SJSA1 (cell line): ENCODE results near the gene OR8S1. TPM values are rescaled to one million over a fixed set of nuclear protein-coding genes. Genes with fewer than 3 reads are reported as not detected.
"Not testable (repeated sequence)": the region's sequence is repeated elsewhere in the genome, so short reads cannot be mapped to it uniquely, and the experiment has no call there.

Experiments
- DNase-seq, 2 experiments: peaks; one replicate each; pipeline ENCODE4 v3.0.0-alpha.2; 2015 to 2020; ENCODE audit warnings: low spot score in 2 of 2, low read depth in 1 of 2
- H3K27ac ChIP-seq: fragments of 250-450 bp; sonication (Bioruptor Pico); 2 replicates; pipeline ENCODE4 v1.5.1; 2020; ENCODE audit warnings: mild to moderate bottlenecking, moderate library complexity
- H3K27me3 ChIP-seq: fragments of 250-450 bp; sonication (Bioruptor Pico); replicated peaks from 2 replicates; pipeline ENCODE4 v1.5.1; 2020; ENCODE audit warnings: mild to moderate bottlenecking, moderate library complexity
- H3K36me3 ChIP-seq: fragments of 250-450 bp; sonication (Bioruptor Pico); 2 replicates; pipeline ENCODE4 v1.5.1; 2020; ENCODE audit warnings: mild to moderate bottlenecking
- H3K4me1 ChIP-seq: fragments of 250-450 bp; sonication (Bioruptor Pico); replicated peaks from 2 replicates; pipeline ENCODE4 v1.6.1; 2021; ENCODE audit warnings: mild to moderate bottlenecking
- H3K4me3 ChIP-seq: fragments of 250-450 bp; sonication (Bioruptor Pico); 2 replicates; pipeline ENCODE4 v1.5.1; 2020; ENCODE audit warnings: mild to moderate bottlenecking
- H3K9me3 ChIP-seq: fragments of 250-450 bp; sonication (Bioruptor Pico); replicated peaks from 2 replicates; pipeline ENCODE4 v1.5.1; 2020; ENCODE audit warnings: mild to moderate bottlenecking
- total RNA-seq: library from RNA; depleted of rRNA; stranded (reverse); fragments of >200 nt; shearing (Covaris generic); gene quantifications from 2 replicates; pipeline ENCODE4 v1.2.3, GENCODE V29; 2014; rRNA removed

Gene OR8S1
- not detected in 2 replicates for total RNA-seq

- Histone ChIP-seq H3K4me3 (no peak within 1 kb of the TSS), H3K27me3 (peaks cover 17% of the 10 kb centered on the region), H3K9me3 (no peaks in the 10 kb centered on the region), H3K36me3 (no peaks in the 10 kb centered on the region), H3K27ac (no peak within 1 kb of the TSS), H3K4me1 (no peaks in the 10 kb centered on the region)
- no peak for DNase-seq
Observed at GRCh38 chr12:48525332-48525731, at the start of gene OR8S1. OR8S1 (plus strand) TSS chr12:48525632; CDS start chr12:48525632, 0 bp downstream.

- Histone ChIP-seq H3K27ac (no peak within 1 kb of the TSS), H3K4me3 (no peak within 1 kb of the TSS), H3K4me1 (no peaks in the 10 kb centered on the region), H3K36me3 (no peaks in the 10 kb centered on the region), H3K9me3 (no peaks in the 10 kb centered on the region), H3K27me3 (no peaks in the 10 kb centered on the region)
- DNase-seq, result no peak
Observed at GRCh38 chr12:48482198-48482597, 43.2 kb upstream of the OR8S1 start, which contains the start of gene C12orf54. C12orf54 (plus strand) TSS chr12:48482498; CDS start chr12:48483297, 799 bp downstream.

- H3K9me3 ChIP-seq, result no peaks in the 10 kb centered on the region
- H3K4me3 ChIP-seq, result no peak overlapping the region
- no peaks in the 10 kb centered on the region for H3K4me1 ChIP-seq
- no peaks in the 10 kb centered on the region for H3K27me3 ChIP-seq
- no peak for DNase-seq
- no peak overlapping the region for H3K27ac ChIP-seq
- no peaks in the 10 kb centered on the region for H3K36me3 ChIP-seq
Observed at GRCh38 chr12:48482930-48483329, 42.5 kb upstream of the OR8S1 start.

- no peak overlapping the region for H3K27ac ChIP-seq
- DNase-seq, result no peak
- H3K27me3 ChIP-seq, result no peaks in the 10 kb centered on the region
- H3K4me3 ChIP-seq, result no peak overlapping the region
- H3K36me3 ChIP-seq, result no peaks in the 10 kb centered on the region
- 0 out of 2 replicates have a peak, but pooled peaks cover 4% of the 10 kb centered on the region for H3K4me1 ChIP-seq
- no peaks in the 10 kb centered on the region for H3K9me3 ChIP-seq
Observed at GRCh38 chr12:48486261-48486660, 39.2 kb upstream of the OR8S1 start.

- Histone ChIP-seq H3K9me3 (no peaks in the 10 kb centered on the region), H3K27ac (no peak overlapping the region), H3K4me1 (0 out of 2 replicates have a peak, but pooled peaks cover 4% of the 10 kb centered on the region), H3K4me3 (no peak overlapping the region), H3K27me3 (no peaks in the 10 kb centered on the region), H3K36me3 (no peaks in the 10 kb centered on the region)
- DNase-seq, result no peak
Observed at GRCh38 chr12:48486679-48487078, 38.8 kb upstream of the OR8S1 start.

GRCh38 chr12:48489012-48489411 lies 36.4 kb upstream of the OR8S1 start:
- Histone ChIP-seq H3K9me3 (no peaks in the 10 kb centered on the region), H3K36me3 (no peaks in the 10 kb centered on the region), H3K27ac (no peak overlapping the region), H3K27me3 (no peaks in the 10 kb centered on the region), H3K4me3 (no peak overlapping the region), H3K4me1 (0 out of 2 replicates have a peak, but pooled peaks cover 4% of the 10 kb centered on the region)
- DNase-seq, result peak in 1 of 2 experiments; percentile 15

- H3K27me3 ChIP-seq, H3K9me3 ChIP-seq, H3K4me3 ChIP-seq, DNase-seq, H3K27ac ChIP-seq, H3K36me3 ChIP-seq, H3K4me1 ChIP-seq: not testable (repeated sequence)
Observed at GRCh38 chr12:48489456-48489855, 36.0 kb upstream of the OR8S1 start.

GRCh38 chr12:48500281-48500680 lies 25.2 kb upstream of the OR8S1 start:
- H3K9me3 ChIP-seq, H3K36me3 ChIP-seq, H3K4me1 ChIP-seq, H3K4me3 ChIP-seq, DNase-seq, H3K27ac ChIP-seq, H3K27me3 ChIP-seq: not testable (repeated sequence)

GRCh38 chr12:48506836-48507235 lies 18.6 kb upstream of the OR8S1 start:
- not testable (repeated sequence) for H3K36me3 ChIP-seq, DNase-seq, H3K9me3 ChIP-seq

GRCh38 chr12:48508987-48509386 lies 16.4 kb upstream of the OR8S1 start:
- H3K4me1 ChIP-seq, result no peaks in the 10 kb centered on the region
- H3K9me3 ChIP-seq, result no peaks in the 10 kb centered on the region
- H3K36me3 ChIP-seq, result no peaks in the 10 kb centered on the region
- no peak for DNase-seq
- H3K27ac ChIP-seq, result no peak overlapping the region
- peaks cover 4% of the 10 kb centered on the region for H3K27me3 ChIP-seq
- no peak overlapping the region for H3K4me3 ChIP-seq

More at GRCh38 chr12:48506836-48507235, 18.6 kb upstream of the OR8S1 start:
- not testable (repeated sequence) for H3K27ac ChIP-seq, H3K4me1 ChIP-seq, H3K4me3 ChIP-seq, H3K27me3 ChIP-seq

GRCh38 chr12:48510111-48510510 lies 15.3 kb upstream of the OR8S1 start:
- no peaks in the 10 kb centered on the region for H3K36me3 ChIP-seq
- DNase-seq, result no peak
- no peak overlapping the region for H3K27ac ChIP-seq
- no peaks in the 10 kb centered on the region for H3K9me3 ChIP-seq
- H3K4me3 ChIP-seq, result no peak overlapping the region
- H3K4me1 ChIP-seq, result no peaks in the 10 kb centered on the region
- H3K27me3 ChIP-seq, result peaks cover 4% of the 10 kb centered on the region

GRCh38 chr12:48512855-48513254 lies 12.6 kb upstream of the OR8S1 start:
- no peaks in the 10 kb centered on the region for H3K9me3 ChIP-seq
- H3K36me3 ChIP-seq, result no peaks in the 10 kb centered on the region
- no peak for DNase-seq
- no peak overlapping the region for H3K27ac ChIP-seq
- H3K4me3 ChIP-seq, result no peak overlapping the region
- H3K27me3 ChIP-seq, result peaks cover 2% of the 10 kb centered on the region
- H3K4me1 ChIP-seq, result no peaks in the 10 kb centered on the region

- no peak for DNase-seq
- H3K27me3 ChIP-seq, result no peaks in the 10 kb centered on the region; the same call in 1 of the 2 replicates
- no peaks in the 10 kb centered on the region for H3K9me3 ChIP-seq
- no peaks in the 10 kb centered on the region for H3K36me3 ChIP-seq
- H3K4me1 ChIP-seq, result no peaks in the 10 kb centered on the region
- H3K4me3 ChIP-seq, result no peak overlapping the region
- no peak overlapping the region for H3K27ac ChIP-seq
Observed at GRCh38 chr12:48514728-48515127, 10.7 kb upstream of the OR8S1 start.

GRCh38 chr12:48520381-48520780 lies 5.1 kb upstream of the OR8S1 start:
- not testable (repeated sequence) for DNase-seq, H3K27me3 ChIP-seq, H3K27ac ChIP-seq, H3K4me1 ChIP-seq, H3K4me3 ChIP-seq, H3K36me3 ChIP-seq, H3K9me3 ChIP-seq
